DND-41 (cell line): ENCODE data around the gene NGRN.

Experiments
- EZH2 ChIP-seq: IDR thresholded peaks from 3 replicates; pipeline ENCODE4 v1.6.1; 2012; ENCODE audit warnings: borderline replicate concordance, low read depth, mild to moderate bottlenecking, moderate library complexity, low read length, inconsistent platforms; ENCODE audit not compliant: severe bottlenecking
- TF ChIP-seq, protein P1 (sequence below): IDR thresholded peaks from 2 replicates; pipeline ENCODE4 v1.5.1; 2012; ENCODE audit warnings: borderline replicate concordance, low read length, moderate library complexity, mild to moderate bottlenecking; ENCODE audit not compliant: poor library complexity, severe bottlenecking; ENCODE audit errors: extremely low read depth

DNA sequence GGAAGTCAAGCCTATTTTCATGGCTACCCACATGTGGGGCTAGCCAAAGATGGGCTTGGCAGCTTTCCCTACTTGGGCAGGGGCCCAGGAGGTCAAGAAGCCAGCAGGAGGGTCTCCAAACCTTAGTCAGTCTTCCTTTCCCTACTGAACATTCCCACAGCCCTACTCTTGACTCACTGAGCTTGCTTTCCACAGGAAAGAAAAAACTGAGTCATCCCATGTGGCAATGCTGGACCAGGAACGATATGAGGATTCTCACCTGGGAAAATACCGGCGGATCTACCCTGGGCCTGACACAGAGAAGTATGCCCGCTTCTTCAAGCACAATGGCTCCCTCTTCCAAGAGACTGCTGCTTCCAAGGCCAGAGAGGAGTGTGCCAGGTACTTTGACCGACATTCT, 3.7 kb upstream of the NGRN start:
- TF ChIP-seq, protein P1, sequence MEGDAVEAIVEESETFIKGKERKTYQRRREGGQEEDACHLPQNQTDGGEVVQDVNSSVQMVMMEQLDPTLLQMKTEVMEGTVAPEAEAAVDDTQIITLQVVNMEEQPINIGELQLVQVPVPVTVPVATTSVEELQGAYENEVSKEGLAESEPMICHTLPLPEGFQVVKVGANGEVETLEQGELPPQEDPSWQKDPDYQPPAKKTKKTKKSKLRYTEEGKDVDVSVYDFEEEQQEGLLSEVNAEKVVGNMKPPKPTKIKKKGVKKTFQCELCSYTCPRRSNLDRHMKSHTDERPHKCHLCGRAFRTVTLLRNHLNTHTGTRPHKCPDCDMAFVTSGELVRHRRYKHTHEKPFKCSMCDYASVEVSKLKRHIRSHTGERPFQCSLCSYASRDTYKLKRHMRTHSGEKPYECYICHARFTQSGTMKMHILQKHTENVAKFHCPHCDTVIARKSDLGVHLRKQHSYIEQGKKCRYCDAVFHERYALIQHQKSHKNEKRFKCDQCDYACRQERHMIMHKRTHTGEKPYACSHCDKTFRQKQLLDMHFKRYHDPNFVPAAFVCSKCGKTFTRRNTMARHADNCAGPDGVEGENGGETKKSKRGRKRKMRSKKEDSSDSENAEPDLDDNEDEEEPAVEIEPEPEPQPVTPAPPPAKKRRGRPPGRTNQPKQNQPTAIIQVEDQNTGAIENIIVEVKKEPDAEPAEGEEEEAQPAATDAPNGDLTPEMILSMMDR, result no peak
- no peak for TF ChIP-seq EZH2
